ENCODE measurements around the gene ZNF740.
A peak's percentile ranks its signal among the peaks of the same experiment; 100 is the strongest.
"Not testable (repeated sequence)": the region's sequence is repeated elsewhere in the genome, so short reads cannot be mapped to it uniquely, and the experiment has no call there.

Gene ZNF740

GRCh38 chr12:53180220-53180930 lies at the start of gene ZNF740, which contains the start of gene CSAD:
TSS of gene ZNF740 (plus strand) at chr12:53180722. CDS start at chr12:53181984, 1,262 bp downstream.
TSS of gene CSAD (minus strand) at chr12:53180925. CDS start at chr12:53173470, 7,455 bp downstream.
- peak; percentile 89 for DNase-seq (ENCODE audit: low read depth)

GRCh38 chr12:53131844-53132243 lies 48.7 kb upstream of the ZNF740 start:
- no peak for DNase-seq (ENCODE audit: low read depth)

- DNase-seq (ENCODE audit: low read depth): no peak
Observed at GRCh38 chr12:53133722-53134121, 46.8 kb upstream of the ZNF740 start.

- no peak for DNase-seq (ENCODE audit: low read depth)
Observed at GRCh38 chr12:53143355-53143754, 37.2 kb upstream of the ZNF740 start.

- peak; percentile 52 for DNase-seq (ENCODE audit: low read depth)
Observed at GRCh38 chr12:53145383-53146260, 34.9 kb upstream of the ZNF740 start.

- DNase-seq (ENCODE audit: low read depth): no peak
Observed at GRCh38 chr12:53147181-53147580, 33.3 kb upstream of the ZNF740 start.

- DNase-seq (ENCODE audit: low read depth): no peak
Observed at GRCh38 chr12:53147653-53148052, 32.9 kb upstream of the ZNF740 start.

- DNase-seq (ENCODE audit: low read depth): no peak
Observed at GRCh38 chr12:53151039-53151438, 29.5 kb upstream of the ZNF740 start.

GRCh38 chr12:53152390-53152789 lies 28.1 kb upstream of the ZNF740 start:
- DNase-seq (ENCODE audit: low read depth): no peak

- DNase-seq (ENCODE audit: low read depth): no peak
Observed at GRCh38 chr12:53159195-53159839, 21.2 kb upstream of the ZNF740 start.

- no peak for DNase-seq (ENCODE audit: low read depth)
Observed at GRCh38 chr12:53160000-53160399, 20.5 kb upstream of the ZNF740 start.

- no peak for DNase-seq (ENCODE audit: low read depth)
Observed at GRCh38 chr12:53160673-53161072, 19.8 kb upstream of the ZNF740 start.

GRCh38 chr12:53161119-53161911 lies 19.2 kb upstream of the ZNF740 start:
- no peak for DNase-seq (ENCODE audit: low read depth)

- not testable (repeated sequence) for DNase-seq (ENCODE audit: low read depth)
Observed at GRCh38 chr12:53163008-53163407, 17.5 kb upstream of the ZNF740 start.

- no peak for DNase-seq (ENCODE audit: low read depth)
Observed at GRCh38 chr12:53166837-53167236, 13.7 kb upstream of the ZNF740 start.

- DNase-seq (ENCODE audit: low read depth): no peak
Observed at GRCh38 chr12:53169644-53170043, 10.9 kb upstream of the ZNF740 start.

GRCh38 chr12:53170215-53170614 lies 10.3 kb upstream of the ZNF740 start:
- DNase-seq (ENCODE audit: low read depth): no peak

- no peak for DNase-seq (ENCODE audit: low read depth)
Observed at GRCh38 chr12:53170876-53171724, 9.4 kb upstream of the ZNF740 start.

GRCh38 chr12:53171725-53172329 lies 8.7 kb upstream of the ZNF740 start:
- DNase-seq (ENCODE audit: low read depth): no peak

GRCh38 chr12:53172352-53172751 lies 8.2 kb upstream of the ZNF740 start:
- no peak for DNase-seq (ENCODE audit: low read depth)

All from HS-5 (cell line).